HG02885 (cell line): ENCODE results near the gene MPRIP.
"Not testable (repeated sequence)": the region's sequence is repeated elsewhere in the genome, so short reads cannot be mapped to it uniquely, and the experiment has no call there.

Experiments
- ATAC-seq: cut with Tn5 transposase; IDR thresholded peaks from one replicate; pipeline ENCODE4 v1.9.1; 2021; ENCODE audit warnings: mild to moderate bottlenecking; ENCODE audit not compliant: unreplicated experiment, poor library complexity

Gene MPRIP

GRCh38 chr17:17120294-17120693 is 78.0 kb downstream of the MPRIP start:
- ATAC-seq = no peak

DNA sequence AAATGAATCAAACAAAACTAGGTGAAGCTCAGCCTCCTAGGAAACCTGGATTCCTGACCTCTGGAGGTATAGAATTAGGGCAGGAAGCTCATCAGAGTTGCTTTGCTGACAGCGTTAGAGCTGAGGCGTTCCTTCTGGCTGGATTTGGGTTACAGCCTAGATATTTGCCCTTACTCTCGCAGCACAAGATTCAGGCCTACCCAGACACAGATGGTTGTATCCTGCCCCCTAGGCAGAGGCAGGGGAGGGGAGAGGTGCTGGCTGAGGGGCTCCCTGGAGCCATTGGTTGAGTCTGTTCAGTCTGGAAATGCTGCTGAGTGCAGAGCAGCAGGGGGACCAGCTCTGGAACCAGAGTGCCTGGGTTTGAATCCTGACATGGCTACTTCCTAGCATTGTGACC is 78.4 kb downstream of the MPRIP start:
- no peak for ATAC-seq

GRCh38 chr17:17121162-17121561 is 78.9 kb downstream of the MPRIP start:
- no peak for ATAC-seq

DNA sequence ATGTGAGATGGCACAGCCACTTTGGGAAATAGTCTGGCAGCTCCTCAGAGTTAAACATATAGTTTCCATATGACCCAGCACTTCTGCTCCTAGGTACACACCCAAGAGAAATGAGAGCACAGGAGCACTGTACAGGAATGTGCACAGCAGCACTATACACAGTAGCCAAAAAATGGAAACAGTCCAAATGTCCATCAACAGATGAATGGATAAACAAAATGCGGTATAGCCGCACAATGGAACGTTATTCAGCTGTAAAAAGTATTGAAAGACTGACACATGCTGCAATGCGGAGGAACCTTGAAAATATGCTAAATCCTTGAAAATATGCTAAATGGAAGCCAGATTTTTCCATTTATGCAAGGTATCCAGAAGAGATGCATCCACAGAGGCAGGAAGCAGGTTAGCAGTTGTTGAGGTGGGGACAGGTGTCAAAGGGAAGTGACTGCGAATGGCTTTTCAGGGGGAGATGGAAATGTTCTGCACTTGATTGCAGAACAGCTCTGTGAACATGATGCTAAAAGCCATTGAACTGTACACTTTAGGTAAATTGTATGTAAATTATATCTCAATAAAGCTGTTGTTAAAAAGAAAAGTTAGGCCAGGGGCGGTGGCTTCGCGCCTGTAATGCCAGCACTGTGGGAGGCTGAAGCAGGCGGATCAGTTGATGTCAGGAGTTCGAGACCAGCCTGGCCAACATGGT is 80.7 kb downstream of the MPRIP start:
- no peak for ATAC-seq

GRCh38 chr17:17124341-17124740 is 82.1 kb downstream of the MPRIP start:
- ATAC-seq = no peak

DNA sequence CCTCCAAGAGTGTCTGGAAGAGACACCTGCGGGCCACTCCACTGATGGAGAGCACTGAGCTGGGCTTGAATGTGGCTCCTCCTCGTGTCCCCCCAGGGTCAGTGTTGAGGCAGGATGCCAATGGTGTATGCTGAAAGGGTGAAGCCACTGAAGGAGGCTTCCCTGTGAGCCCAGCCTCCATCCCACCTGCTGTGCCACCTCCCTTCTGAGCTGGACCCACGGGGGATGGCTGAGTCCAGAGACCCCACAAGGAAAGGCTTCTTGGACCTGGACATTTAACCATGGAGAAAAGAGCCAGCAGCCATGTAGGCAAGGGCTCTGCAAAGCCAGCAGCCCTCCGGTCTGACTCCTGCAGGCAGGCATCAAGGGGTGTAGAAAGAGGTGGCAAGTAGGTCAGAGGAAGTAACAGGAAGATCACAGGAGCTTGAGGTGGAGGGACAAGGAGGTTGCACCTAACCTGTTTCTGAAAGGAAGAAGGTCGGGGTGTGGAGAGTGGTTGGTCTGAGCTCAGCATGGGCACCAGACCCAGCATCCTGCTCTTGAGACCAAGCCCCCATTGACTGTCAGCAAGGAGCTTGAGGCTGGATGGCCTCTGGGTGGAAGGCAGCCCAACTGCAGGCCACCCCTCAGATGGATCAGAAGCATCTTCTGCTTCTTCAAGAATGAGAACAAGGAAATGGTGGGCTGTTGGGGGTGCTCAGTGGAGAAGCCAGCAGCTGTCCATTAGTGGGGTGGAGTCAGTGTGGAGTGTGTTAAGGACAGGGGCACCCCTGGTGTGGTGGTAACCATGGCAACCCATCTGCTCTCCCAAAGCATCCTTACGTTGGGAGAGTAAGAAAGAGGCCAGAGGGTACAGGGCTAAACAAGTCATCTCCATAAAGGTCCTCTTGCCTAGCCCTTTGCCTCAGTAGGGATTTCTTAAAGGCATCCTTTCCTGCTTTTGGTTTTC is 83.2 kb downstream of the MPRIP start:
- no peak for ATAC-seq

DNA sequence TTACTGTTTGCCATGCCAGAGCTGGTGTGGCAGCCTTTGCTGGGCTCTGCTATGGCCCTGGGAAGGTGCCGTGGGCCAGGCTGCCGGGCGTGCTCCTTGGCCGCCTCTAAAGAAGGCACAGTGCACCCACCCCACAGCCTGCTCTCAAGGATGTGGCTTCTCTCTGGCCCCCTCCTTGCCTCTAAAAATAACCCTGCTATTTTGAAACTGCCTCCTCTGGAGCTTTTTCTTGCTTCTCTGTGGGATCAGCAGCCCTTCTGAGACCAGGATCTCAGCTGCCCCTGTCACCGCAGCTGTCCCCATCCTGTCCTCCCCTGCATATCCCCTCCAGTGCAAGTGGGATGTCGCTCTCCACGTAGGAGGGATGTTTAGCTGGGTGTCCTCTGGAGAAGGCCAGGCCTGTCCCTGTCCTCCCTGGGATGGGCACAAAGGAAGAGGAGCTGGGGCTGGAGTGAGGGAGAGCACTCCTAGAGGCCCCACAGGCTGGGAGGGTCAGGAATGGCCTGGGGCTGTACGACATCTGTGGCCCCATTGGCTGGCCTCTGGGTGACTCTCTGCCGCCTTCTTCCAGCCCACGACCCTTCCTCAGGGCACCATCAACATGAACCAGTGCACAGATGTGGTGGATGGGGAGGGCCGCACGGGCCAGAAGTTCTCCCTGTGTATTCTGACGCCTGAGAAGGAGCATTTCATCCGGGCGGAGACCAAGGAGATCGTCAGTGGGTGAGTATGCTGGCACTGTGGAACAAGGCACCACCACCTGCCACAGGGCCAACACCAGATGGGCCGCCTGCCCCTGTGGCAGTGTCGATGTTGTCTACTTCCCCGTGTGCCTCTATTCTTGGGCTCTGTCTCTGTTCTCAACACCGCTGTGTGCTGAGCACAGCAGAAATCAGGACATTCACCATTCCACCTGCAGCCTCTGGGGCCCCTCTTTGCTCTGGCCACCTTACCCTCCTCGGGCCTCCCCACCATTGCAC is 84.2 kb downstream of the MPRIP start:
- ATAC-seq = no peak

GRCh38 chr17:17127156-17127555 is 84.9 kb downstream of the MPRIP start:
- no peak for ATAC-seq

DNA sequence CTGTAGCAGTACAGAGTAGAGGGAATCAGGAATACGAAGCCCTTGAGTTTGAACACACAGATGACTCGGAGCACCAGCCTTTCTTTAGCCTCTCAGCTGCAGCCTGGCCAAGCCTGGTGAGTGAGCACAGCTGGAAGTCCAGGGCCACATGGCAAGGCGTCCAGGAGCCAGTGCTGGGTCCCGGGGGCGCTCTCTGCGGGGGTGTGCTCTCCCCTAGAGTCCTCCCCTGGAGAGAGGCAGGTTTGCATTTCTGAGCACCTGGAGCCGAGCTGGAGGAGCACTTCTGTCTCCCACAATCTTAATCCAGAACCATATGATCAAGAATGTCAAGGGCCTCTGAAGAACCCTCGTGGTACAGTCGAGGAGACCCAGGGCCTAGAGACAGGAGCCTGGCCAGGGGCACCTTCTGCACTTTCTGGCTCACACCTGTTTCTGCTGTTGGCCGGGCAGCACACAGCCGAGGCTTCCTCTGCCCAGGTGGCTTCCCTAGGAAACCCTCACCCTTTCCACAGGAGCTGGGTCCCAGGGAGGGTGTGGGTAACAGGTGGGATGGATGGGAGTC is 85.6 kb downstream of the MPRIP start:
- no peak for ATAC-seq

DNA sequence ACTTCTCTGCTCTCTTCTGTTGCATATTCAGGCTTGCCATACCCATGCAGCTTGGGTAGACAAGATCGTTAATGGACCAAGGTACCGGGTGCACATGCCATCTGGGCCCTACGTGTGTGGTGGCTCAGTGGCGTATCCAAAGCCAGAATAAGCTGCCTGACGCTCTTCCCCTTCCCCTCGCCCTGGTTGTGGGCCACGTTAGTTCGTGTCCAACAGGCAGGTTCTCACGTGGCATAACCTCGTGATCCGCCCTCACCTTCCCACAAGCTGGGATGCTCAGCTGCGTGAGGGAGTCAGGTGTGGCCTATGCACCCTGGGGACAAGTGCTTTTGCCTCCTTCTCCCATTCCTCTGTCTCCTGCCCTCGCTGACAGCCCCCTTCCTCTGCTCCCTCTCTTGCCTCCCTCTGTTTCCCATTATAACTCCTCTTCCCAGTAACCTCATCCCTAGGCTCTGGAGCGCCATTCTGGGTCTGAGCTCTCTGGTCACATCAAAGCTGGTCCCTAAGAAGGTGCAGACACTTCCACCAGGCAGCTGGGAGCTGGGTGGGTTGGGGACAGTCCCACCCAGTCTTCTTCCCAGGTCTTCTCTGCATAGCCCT is 86.3 kb downstream of the MPRIP start:
- ATAC-seq = no peak

GRCh38 chr17:17129466-17129865 is 87.2 kb downstream of the MPRIP start:
- ATAC-seq = no peak

DNA sequence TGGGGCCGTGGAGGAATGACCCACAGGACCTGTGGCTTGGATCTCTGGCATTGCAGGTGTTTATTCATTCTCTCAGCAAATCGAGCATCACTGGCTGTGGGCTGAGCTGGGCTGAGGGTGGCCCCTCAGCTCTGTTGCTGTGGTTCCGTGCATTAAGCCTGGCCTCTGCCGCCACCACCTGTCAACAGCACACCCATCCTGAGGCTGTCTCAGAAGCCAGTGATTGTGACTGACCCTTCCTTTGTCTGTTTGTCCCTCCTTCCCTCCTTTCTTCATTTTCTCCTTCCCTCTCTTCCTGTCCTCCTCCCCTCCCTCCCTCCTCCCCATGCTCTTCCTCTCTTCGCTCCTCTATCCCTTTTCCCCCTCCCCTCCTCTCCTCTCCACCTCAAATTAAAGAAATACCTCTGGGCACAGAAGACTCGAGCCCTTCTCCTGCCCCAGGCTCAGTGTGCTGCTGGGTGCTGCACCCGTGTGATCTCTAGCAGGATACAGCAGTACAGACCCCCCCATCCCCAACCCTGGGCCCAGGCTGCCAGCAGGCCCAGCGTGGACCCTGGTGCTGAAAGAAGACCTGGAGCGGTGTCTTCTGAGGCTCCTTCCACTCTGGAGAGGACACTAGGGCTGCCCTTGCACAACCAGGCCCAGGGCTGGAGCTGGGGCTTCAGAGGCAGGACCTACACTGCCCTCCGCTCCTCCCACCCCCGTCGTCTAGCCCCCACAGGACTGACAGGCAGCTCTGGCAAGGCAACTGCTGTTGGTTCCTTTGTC is 88.0 kb downstream of the MPRIP start:
- no peak for ATAC-seq

GRCh38 chr17:17131839-17132238 is 89.6 kb downstream of the MPRIP start:
- ATAC-seq = no peak

DNA sequence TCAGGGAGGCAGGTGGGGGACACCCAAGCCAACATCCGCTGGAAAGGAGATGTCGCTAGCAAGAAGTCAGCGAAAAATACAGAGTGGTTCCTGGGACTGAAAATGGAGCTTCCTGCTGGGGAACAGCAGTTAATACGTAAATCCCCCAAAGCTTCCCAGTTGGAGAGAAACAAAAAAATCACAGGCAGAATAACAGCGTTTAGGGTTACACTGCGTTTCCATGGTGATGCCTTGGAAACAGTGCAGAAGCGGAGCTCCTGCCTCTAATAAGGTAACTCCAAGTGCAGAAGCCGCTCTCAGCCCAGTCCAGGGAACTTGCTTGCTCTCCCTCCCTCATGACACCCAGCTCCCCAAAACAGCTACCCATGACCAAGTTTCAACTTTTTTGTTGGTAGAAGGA is 90.5 kb downstream of the MPRIP start:
- no peak for ATAC-seq

DNA sequence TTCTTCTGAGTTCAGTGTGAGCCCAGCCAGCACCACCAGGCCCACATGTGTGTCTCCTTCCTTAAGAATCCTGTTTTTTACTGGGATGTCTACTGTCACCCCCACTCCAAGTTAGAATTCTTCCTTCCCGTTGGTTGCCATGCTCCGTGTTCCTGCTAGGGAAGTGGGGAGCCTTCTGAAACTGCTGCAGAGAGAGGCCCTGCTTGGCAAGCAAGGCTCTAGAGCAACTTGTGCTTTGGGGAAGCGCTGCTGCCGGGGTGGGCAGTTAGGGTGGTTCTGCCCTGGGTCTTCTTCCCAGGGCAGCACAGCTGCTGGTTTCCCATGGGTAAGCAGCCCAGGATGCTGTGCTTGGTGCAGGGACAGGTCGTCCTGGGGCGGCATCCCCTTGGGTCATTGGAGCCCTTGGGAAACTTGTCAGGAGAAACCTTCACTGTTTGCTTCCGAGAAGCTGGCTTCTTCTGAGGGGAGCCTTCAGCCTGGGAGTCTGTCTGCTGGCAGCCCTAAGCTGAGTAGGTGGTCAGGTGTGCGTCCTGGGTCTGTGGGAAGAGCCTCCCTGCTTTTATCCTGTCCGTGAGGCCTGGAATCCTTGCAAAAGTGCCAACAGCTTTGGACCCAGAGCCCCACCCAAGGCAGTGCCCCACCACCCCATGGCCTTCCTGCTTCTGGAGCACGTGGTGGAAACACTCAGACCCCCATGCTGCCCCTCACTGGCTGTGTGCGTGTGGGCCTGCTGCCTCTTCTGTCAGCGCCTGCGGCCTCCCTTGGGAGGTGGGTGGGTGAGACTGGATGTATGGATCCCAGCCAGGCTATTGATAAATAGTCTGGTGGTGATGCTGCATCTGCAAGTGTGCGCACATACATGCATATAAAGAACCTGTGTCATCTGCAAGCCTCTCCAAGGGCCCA is 92.0 kb downstream of the MPRIP start:
- no peak for ATAC-seq

- no peak for ATAC-seq
Measured at GRCh38 chr17:17134957-17135333, 92.7 kb downstream of the MPRIP start.

- ATAC-seq = not testable (repeated sequence)
Measured at GRCh38 chr17:17136221-17136620, 94.0 kb downstream of the MPRIP start.
